Left cardiac atrium (tissue), 4 donors: Measurements from ENCODE around the gene KPNA3. TPM values are rescaled to one million over a fixed set of nuclear protein-coding genes. Genes with fewer than 3 reads are reported as not detected.

Source experiments
- ATAC-seq, 2 donors: fragments of 200-7000 bp; cut with Tn5 transposase; one replicate each; pipeline ENCODE4 v1.9.1; 2020; ENCODE audit warnings: mild to moderate bottlenecking in 2 of 2, moderate library complexity in 2 of 2
- DNase-seq: peaks from one replicate; pipeline ENCODE4 v3.0.0-alpha.2; 2020
- intact Hi-C, 2 donors: fragments of 100-400 bp; cut with DNase I; formaldehyde crosslinking; loops; one replicate each; pipeline versions ENCODE4 v1.14.1 to v1.15.1; 2022 to 2023
- total RNA-seq, 2 donors: library from RNA; stranded (reverse); fragmentation: NEBNext Ultra II Directional; extraction: Animal tissue kit (Norgen Biotek cat#: 25700); gene quantifications; one replicate each; pipeline ENCODE4 v1.2.1, GENCODE V29; 2021
- donor health status: DM: no; HTN: yes; CAD: no.
- donor health status: DM: no; HTN: yes; CAD: no; lungs with severe emphysema.
- donor health status: DM: yes; HTN: yes; CAD: no.
- donor health status: Dilated cardiomyopathy.

The KPNA3 gene
- total RNA-seq, 2 donors from 2014 or later = 39.3 to 44.9 TPM

- intact Hi-C loops = loop anchor here in 1 of 2 donors (5.0 kb wide), 1 partner anchor 99 kb away; the partner anchor contains the start of gene KPNA3
- ATAC-seq = no peak
- no peak for DNase-seq
Observed at GRCh38 chr13:49693191-49693733, 99.2 kb downstream of the KPNA3 start.

GRCh38 chr13:49690995-49691784 lies 101.3 kb downstream of the KPNA3 start, which contains the start of gene EBPL:
Gene EBPL, minus strand, starts transcription at chr13:49691486. Its CDS starts 62 bp downstream, at chr13:49691424.
- DNase-seq (peak; percentile 95), ATAC-seq (peak; percentile 99)
- intact Hi-C loops = loop anchor here in 1 of 2 donors (5.0 kb wide), 1 partner anchor 101 kb away; the partner anchor contains the start of gene KPNA3

GRCh38 chr13:49690133-49690994 lies 102.1 kb downstream of the KPNA3 start:
- intact Hi-C loops = loop anchor here in 1 of 2 donors (5.0 kb wide), 1 partner anchor 102 kb away; the partner anchor contains the start of gene KPNA3
- DNase-seq = no peak

GRCh38 chr13:49683489-49683888 lies 109.0 kb downstream of the KPNA3 start:
- DNase-seq (no peak), ATAC-seq (no peak)
- intact Hi-C loops = no loop called here

More at GRCh38 chr13:49690133-49690994, 102.1 kb downstream of the KPNA3 start:
- peak in 1 of 2 donors; percentile 16 for ATAC-seq

GRCh38 chr13:49681842-49682435 lies 110.5 kb downstream of the KPNA3 start:
- DNase-seq (no peak), ATAC-seq (no peak)
- intact Hi-C loops = no loop called here

GRCh38 chr13:49679246-49679645 lies 113.2 kb downstream of the KPNA3 start:
- ATAC-seq (no peak), DNase-seq (no peak)
- intact Hi-C loops = no loop called here

- ATAC-seq (no peak), DNase-seq (no peak)
- intact Hi-C loops = no loop called here
Observed at GRCh38 chr13:49678191-49678914, 114.1 kb downstream of the KPNA3 start.

- intact Hi-C loops = no loop called here
- DNase-seq (no peak), ATAC-seq (no peak)
Observed at GRCh38 chr13:49676581-49677298, 115.7 kb downstream of the KPNA3 start.

- DNase-seq = no peak
Observed at GRCh38 chr13:49670828-49671227, 121.7 kb downstream of the KPNA3 start.

GRCh38 chr13:49669735-49670309 lies 122.7 kb downstream of the KPNA3 start:
- ATAC-seq = peak; percentile 88 to 95

More at GRCh38 chr13:49670828-49671227, 121.7 kb downstream of the KPNA3 start:
- no peak for ATAC-seq
- intact Hi-C loops = no loop called here

GRCh38 chr13:49667773-49668172 lies 124.7 kb downstream of the KPNA3 start:
- ATAC-seq (peak in 1 of 2 donors; percentile 81), DNase-seq (no peak)
- intact Hi-C loops = loop anchor here (5.0 to 10.0 kb wide), 2 partner anchors 180 to 1407 kb away; no protein-coding TSS in a partner anchor

More at GRCh38 chr13:49669735-49670309, 122.7 kb downstream of the KPNA3 start:
- intact Hi-C loops = loop anchor here (1.0 to 10.0 kb wide), 3 partner anchors 177 to 1405 kb away; no protein-coding TSS in a partner anchor
- peak; percentile 41 for DNase-seq

GRCh38 chr13:49664606-49665005 lies 127.9 kb downstream of the KPNA3 start:
- DNase-seq = no peak
- intact Hi-C loops = loop anchor here (5.0 to 10.0 kb wide), 2 partner anchors 183 to 1410 kb away; no protein-coding TSS in a partner anchor

GRCh38 chr13:49657241-49657641 lies 135.2 kb downstream of the KPNA3 start:
- intact Hi-C loops = no loop called here
- no peak for DNase-seq
- ATAC-seq = peak; percentile 19 to 70

More at GRCh38 chr13:49664606-49665005, 127.9 kb downstream of the KPNA3 start:
- no peak for ATAC-seq

- peak in 1 of 2 donors; percentile 46 for ATAC-seq
- DNase-seq = no peak
- intact Hi-C loops = no loop called here
Observed at GRCh38 chr13:49655906-49656305, 136.6 kb downstream of the KPNA3 start.

- ATAC-seq = no peak
- intact Hi-C loops = loop anchor here (5.0 kb wide), 1 partner anchor 193 kb away; no protein-coding TSS in a partner anchor
Observed at GRCh38 chr13:49654011-49654410, 138.5 kb downstream of the KPNA3 start.

GRCh38 chr13:49653478-49653877 lies 139.0 kb downstream of the KPNA3 start:
- intact Hi-C loops = loop anchor here (5.0 kb wide), 1 partner anchor 194 kb away; no protein-coding TSS in a partner anchor
- DNase-seq (no peak), ATAC-seq (no peak)

More at GRCh38 chr13:49654011-49654410, 138.5 kb downstream of the KPNA3 start:
- DNase-seq = no peak
